Chondrocyte (in vitro differentiated cells): ENCODE data around the gene SPACDR. TPM values are rescaled to one million over a fixed set of nuclear protein-coding genes. Genes with fewer than 3 reads are reported as not detected.

Experiments
- DNase-seq: peaks from one replicate; pipeline ENCODE4 v3.0.0; 2021; ENCODE audit warnings: mixed read lengths, low spot score
- H3K27ac Mint-ChIP-seq: one replicate; pipeline ENCODE4 v1.8.0; 2021; ENCODE audit warnings: mild to moderate bottlenecking, moderate library complexity, mixed read lengths; ENCODE audit not compliant: unreplicated experiment
- H3K27me3 Mint-ChIP-seq: 2 replicates; pipeline ENCODE4 v1.8.0; 2021; ENCODE audit warnings: low read depth, mixed read lengths
- H3K36me3 Mint-ChIP-seq: 2 replicates; pipeline ENCODE4 v1.8.0; 2021; ENCODE audit warnings: low read depth, mixed read lengths
- H3K4me1 Mint-ChIP-seq: 2 replicates; pipeline ENCODE4 v1.8.0; 2021; ENCODE audit warnings: low read depth, mild to moderate bottlenecking, mixed read lengths
- H3K4me3 Mint-ChIP-seq: one replicate; pipeline ENCODE4 v1.8.0; 2021; ENCODE audit warnings: mild to moderate bottlenecking, moderate library complexity, mixed read lengths; ENCODE audit not compliant: unreplicated experiment
- H3K9me3 Mint-ChIP-seq: 2 replicates; pipeline ENCODE4 v1.8.0; 2021; ENCODE audit warnings: low read depth, mixed read lengths
- CTCF ChIP-seq: fragments of 200-600 bp; sonication (generic); IDR thresholded peaks from 2 replicates; pipeline ENCODE4 v1.5.0; 2021; ENCODE audit warnings: antibody characterized with exemption, mild to moderate bottlenecking, moderate library complexity
- total RNA-seq: library from RNA; stranded (reverse); gene quantifications from 3 replicates; pipeline ENCODE4 v1.2.1, GENCODE V29; 2021

Gene SPACDR
- total RNA-seq, 1 donor from 2014 or later: 0.42 TPM

- TF ChIP-seq CTCF: no peak
- Mint-ChIP-seq H3K27ac (peak overlapping the region; percentile 9), H3K4me3 (no peak overlapping the region), H3K36me3 (peaks cover 4% of the 10 kb centered on the region), H3K4me1 (peaks cover 27% of the 10 kb centered on the region), H3K27me3 (no peaks in the 10 kb centered on the region), H3K9me3 (no peaks in the 10 kb centered on the region)
- DNase-seq: no peak
These were observed 8.2 kb upstream of the SPACDR start for GRCh38 chr7:100472121-100472851.

DNA sequence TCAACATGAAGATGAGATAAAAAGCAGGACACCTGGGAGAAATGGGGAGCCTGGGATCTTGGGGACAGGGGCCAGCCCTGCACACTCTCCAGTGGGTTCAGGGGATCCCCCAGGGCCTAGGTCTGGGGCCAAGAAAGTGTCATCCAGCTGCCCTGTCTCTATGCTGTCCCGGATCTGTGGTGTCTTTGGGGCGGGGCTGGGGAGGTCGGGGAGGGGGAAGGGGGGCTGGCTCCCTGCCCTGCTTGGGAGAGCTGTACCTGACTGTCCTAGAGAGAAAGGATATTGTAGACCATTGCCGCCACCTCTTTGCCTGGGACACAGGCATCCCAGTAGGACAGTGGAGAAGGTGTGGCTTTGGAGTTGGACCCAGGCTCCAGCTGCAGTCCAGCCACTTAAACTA lies 7.0 kb upstream of the SPACDR start:
- no peak for DNase-seq

GRCh38 chr7:100469227-100470044 lies 5.4 kb upstream of the SPACDR start:
- Mint-ChIP-seq H3K27me3 (no peaks in the 10 kb centered on the region), H3K27ac (peak overlapping the region; percentile 54)

More for the DNA sequence above, 7.0 kb upstream of the SPACDR start:
- Mint-ChIP-seq H3K9me3 (no peaks in the 10 kb centered on the region), H3K36me3 (peaks cover 2% of the 10 kb centered on the region), H3K27me3 (no peaks in the 10 kb centered on the region), H3K4me3 (no peak overlapping the region), H3K27ac (no peak overlapping the region), H3K4me1 (peaks cover 18% of the 10 kb centered on the region)
- TF ChIP-seq CTCF: no peak

GRCh38 chr7:100467638-100468373 lies 3.7 kb upstream of the SPACDR start:
- Mint-ChIP-seq H3K27ac (no peak overlapping the region), H3K27me3 (no peaks in the 10 kb centered on the region), H3K4me1 (peaks cover 13% of the 10 kb centered on the region), H3K36me3 (no peaks in the 10 kb centered on the region), H3K9me3 (no peaks in the 10 kb centered on the region), H3K4me3 (no peak overlapping the region)
- no peak for TF ChIP-seq CTCF
- DNase-seq: no peak

More at GRCh38 chr7:100469227-100470044, 5.4 kb upstream of the SPACDR start:
- no peak for DNase-seq
- peaks cover 2% of the 10 kb centered on the region for H3K36me3 Mint-ChIP-seq
- no peaks in the 10 kb centered on the region for H3K9me3 Mint-ChIP-seq
- H3K4me1 Mint-ChIP-seq: peaks cover 18% of the 10 kb centered on the region
- no peak overlapping the region for H3K4me3 Mint-ChIP-seq
- TF ChIP-seq CTCF: peak; percentile 89
